Measurements from ENCODE around the gene CLDN22.

GRCh38 chr4:183337833-183338232 lies 17.8 kb upstream of the CLDN22 start:
- TF ChIP-seq CTCF (IDR thresholded peaks at IDR 0.05) (no peak), POLR2A (IDR thresholded peaks at IDR 0.05) (no peak)
